ENCODE measurements around the gene CCDC15.
A peak's percentile ranks its signal among the peaks of the same experiment; 100 is the strongest.

The CCDC15 gene

GRCh38 chr11:124953753-124954589 lies at the start of gene CCDC15:
TSS of gene CCDC15 (plus strand) at chr11:124954202. CDS start at chr11:124954733, 531 bp downstream.
- DNase-seq = peak; percentile 100

- DNase-seq = no peak
Observed at GRCh38 chr11:124915541-124916369, 38.2 kb upstream of the CCDC15 start.

- DNase-seq = no peak
Observed at GRCh38 chr11:124916370-124916710, 37.7 kb upstream of the CCDC15 start.

GRCh38 chr11:124917115-124917637 lies 36.8 kb upstream of the CCDC15 start:
- DNase-seq = no peak

GRCh38 chr11:124918950-124919349 lies 35.1 kb upstream of the CCDC15 start, which contains the start of gene HEPN1:
TSS of gene HEPN1 (plus strand) at chr11:124919250.
- DNase-seq = no peak

- no peak for DNase-seq
Observed at GRCh38 chr11:124919898-124920297, 34.1 kb upstream of the CCDC15 start.

GRCh38 chr11:124920356-124920755 lies 33.6 kb upstream of the CCDC15 start:
- no peak for DNase-seq

GRCh38 chr11:124920870-124921609 lies 33.0 kb upstream of the CCDC15 start:
- peak; percentile 35 for DNase-seq

- DNase-seq = no peak
Observed at GRCh38 chr11:124922831-124923230, 31.2 kb upstream of the CCDC15 start.

- no peak for DNase-seq
Observed at GRCh38 chr11:124923296-124923695, 30.7 kb upstream of the CCDC15 start.

- DNase-seq = no peak
Observed at GRCh38 chr11:124928942-124929665, 24.9 kb upstream of the CCDC15 start.

- no peak for DNase-seq
Observed at GRCh38 chr11:124930799-124931198, 23.2 kb upstream of the CCDC15 start.

GRCh38 chr11:124934862-124935547 lies 19.0 kb upstream of the CCDC15 start:
- no peak for DNase-seq

GRCh38 chr11:124935548-124936514 lies 18.2 kb upstream of the CCDC15 start, which contains the start of gene HEPACAM:
TSS of gene HEPACAM (minus strand) at chr11:124936047. CDS start at chr11:124936006, 41 bp downstream.
- no peak for DNase-seq

- no peak for DNase-seq
Observed at GRCh38 chr11:124937336-124937935, 16.6 kb upstream of the CCDC15 start.

GRCh38 chr11:124938206-124938765 lies 15.7 kb upstream of the CCDC15 start:
- DNase-seq = no peak

- no peak for DNase-seq
Observed at GRCh38 chr11:124938970-124939369, 15.0 kb upstream of the CCDC15 start.

- no peak for DNase-seq
Observed at GRCh38 chr11:124941703-124942102, 12.3 kb upstream of the CCDC15 start.

GRCh38 chr11:124942466-124943253 lies 11.3 kb upstream of the CCDC15 start:
- DNase-seq = no peak
